ENCODE results near the gene ZNF516.
A peak's percentile ranks its signal among the peaks of the same experiment; 100 is the strongest.

ZNF516 gene

GRCh38 chr18:76447258-76447890 lies 47.7 kb downstream of the ZNF516 start:
- TF ChIP-seq, protein P1, sequence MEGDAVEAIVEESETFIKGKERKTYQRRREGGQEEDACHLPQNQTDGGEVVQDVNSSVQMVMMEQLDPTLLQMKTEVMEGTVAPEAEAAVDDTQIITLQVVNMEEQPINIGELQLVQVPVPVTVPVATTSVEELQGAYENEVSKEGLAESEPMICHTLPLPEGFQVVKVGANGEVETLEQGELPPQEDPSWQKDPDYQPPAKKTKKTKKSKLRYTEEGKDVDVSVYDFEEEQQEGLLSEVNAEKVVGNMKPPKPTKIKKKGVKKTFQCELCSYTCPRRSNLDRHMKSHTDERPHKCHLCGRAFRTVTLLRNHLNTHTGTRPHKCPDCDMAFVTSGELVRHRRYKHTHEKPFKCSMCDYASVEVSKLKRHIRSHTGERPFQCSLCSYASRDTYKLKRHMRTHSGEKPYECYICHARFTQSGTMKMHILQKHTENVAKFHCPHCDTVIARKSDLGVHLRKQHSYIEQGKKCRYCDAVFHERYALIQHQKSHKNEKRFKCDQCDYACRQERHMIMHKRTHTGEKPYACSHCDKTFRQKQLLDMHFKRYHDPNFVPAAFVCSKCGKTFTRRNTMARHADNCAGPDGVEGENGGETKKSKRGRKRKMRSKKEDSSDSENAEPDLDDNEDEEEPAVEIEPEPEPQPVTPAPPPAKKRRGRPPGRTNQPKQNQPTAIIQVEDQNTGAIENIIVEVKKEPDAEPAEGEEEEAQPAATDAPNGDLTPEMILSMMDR (IDR thresholded peaks at IDR 0.05; ENCODE audit: low read depth, low read length) = no peak

DNA sequence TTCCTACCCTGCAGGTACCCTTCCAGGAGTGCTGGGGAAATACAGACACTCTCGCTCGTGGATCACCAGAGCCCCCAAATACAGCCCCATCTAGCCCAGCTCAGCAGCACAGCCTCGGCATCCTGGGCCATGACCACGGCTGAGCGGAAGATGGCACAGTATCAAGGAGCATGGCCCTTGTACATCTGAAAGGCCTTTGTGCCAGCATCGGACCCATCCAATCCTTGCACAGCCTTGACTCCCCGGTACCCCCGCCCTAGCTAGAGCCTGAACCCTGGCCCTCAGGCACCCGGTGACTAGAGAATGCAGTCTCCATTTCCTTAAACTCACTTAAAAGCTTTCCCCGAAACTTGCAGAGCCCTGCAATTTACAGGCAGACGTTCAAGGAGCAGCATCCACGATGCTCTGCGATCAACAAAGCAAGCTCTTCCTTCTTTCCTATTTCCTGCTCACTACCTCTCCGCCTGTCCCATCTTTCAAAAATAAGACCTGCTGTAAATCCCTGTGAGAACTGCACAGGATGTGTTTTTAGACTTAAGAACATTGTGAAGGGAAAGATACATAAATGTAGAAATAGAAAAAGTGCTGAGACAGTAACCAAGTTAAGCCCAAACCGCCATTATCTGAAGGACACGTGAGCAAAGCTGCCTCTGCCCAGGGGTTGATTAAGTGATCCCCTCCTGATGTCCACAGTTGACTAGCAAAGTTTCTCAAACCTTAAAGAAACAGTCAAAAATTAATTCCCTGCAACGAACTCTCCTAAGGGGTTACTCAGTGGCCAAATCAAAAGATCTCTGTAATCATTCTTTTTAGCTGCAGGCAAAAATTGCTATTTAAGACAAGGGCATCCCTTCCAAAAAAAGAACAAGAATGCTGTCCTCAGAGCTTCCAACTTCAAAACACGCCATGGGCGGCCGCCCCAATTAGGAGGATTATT lies 48.5 kb downstream of the ZNF516 start:
- no peak overlapping the region for H3K4me3 ChIP-seq (ENCODE audit: low read depth, low read length)
- TF ChIP-seq, protein P1 (IDR thresholded peaks at IDR 0.05; ENCODE audit: low read depth, low read length) = no peak
- no peak for DNase-seq (ENCODE audit: low read depth, low spot score)
- in situ Hi-C loops (cut with HindIII; ENCODE audit: low sequenced_read_pairs) = no loop called here

More at GRCh38 chr18:76447258-76447890, 47.7 kb downstream of the ZNF516 start:
- H3K4me3 ChIP-seq (ENCODE audit: low read depth, low read length) = no peak overlapping the region
- in situ Hi-C loops (cut with HindIII; ENCODE audit: low sequenced_read_pairs) = no loop called here
- no peak for DNase-seq (ENCODE audit: low read depth, low spot score)

- H3K4me3 ChIP-seq (ENCODE audit: low read depth, low read length) = no peak overlapping the region
- in situ Hi-C loops (cut with HindIII; ENCODE audit: low sequenced_read_pairs) = no loop called here
- DNase-seq (ENCODE audit: low read depth, low spot score) = no peak
- TF ChIP-seq, protein P1 (IDR thresholded peaks at IDR 0.05; ENCODE audit: low read depth, low read length) = no peak
Observed at GRCh38 chr18:76445741-76446232, 49.3 kb downstream of the ZNF516 start.

DNA sequence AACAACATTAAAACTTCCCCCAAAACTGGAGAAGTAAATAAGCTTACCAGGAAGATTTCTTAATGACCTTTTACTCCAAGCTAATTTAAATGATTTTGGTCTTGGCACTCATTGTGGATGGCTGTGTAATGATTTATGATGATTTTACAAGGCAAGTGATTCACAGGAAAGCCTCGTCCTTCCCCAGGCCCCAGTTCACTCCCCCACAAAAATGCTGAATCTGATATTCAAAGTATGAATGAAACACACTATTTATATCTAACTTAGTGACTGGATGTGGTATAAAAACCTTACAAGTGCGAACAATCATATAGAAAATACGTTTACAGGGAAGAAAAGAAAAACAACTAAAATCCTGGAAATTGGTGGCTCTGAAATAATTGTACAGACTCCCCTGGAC lies 49.8 kb downstream of the ZNF516 start:
- DNase-seq (ENCODE audit: low read depth, low spot score) = peak; percentile 79
- in situ Hi-C loops (cut with HindIII; ENCODE audit: low sequenced_read_pairs) = no loop called here
- H3K4me3 ChIP-seq (ENCODE audit: low read depth, low read length) = no peak overlapping the region
- TF ChIP-seq, protein P1 (IDR thresholded peaks at IDR 0.05; ENCODE audit: low read depth, low read length) = no peak

- no peak overlapping the region for H3K4me3 ChIP-seq (ENCODE audit: low read depth, low read length)
- DNase-seq (ENCODE audit: low read depth, low spot score) = no peak
- TF ChIP-seq, protein P1 (IDR thresholded peaks at IDR 0.05; ENCODE audit: low read depth, low read length) = no peak
- in situ Hi-C loops (cut with HindIII; ENCODE audit: low sequenced_read_pairs) = no loop called here
Observed at GRCh38 chr18:76444446-76445105, 50.5 kb downstream of the ZNF516 start.
